ENCODE results near the gene SMKR1.

Gene SMKR1

DNA sequence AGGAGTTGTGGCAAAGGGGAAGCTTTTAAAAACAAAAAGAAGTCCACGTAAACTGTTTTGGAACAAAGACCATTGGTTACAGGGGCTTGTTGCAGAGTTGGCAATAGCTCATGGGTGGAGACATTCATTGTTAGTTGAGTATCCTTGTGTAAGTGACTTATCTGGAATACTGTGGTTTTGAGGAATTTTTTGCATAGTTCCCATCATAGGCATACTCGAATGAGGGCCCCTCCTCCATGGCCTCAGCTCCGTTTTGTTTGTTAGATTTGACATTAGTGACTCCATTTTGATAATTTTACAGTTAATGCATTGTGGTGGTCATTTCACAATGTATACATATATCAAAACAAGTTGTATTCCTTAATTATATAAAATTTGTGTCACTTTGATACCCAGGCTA is 12.8 kb upstream of the SMKR1 start:
- DNase-seq = no peak

DNA sequence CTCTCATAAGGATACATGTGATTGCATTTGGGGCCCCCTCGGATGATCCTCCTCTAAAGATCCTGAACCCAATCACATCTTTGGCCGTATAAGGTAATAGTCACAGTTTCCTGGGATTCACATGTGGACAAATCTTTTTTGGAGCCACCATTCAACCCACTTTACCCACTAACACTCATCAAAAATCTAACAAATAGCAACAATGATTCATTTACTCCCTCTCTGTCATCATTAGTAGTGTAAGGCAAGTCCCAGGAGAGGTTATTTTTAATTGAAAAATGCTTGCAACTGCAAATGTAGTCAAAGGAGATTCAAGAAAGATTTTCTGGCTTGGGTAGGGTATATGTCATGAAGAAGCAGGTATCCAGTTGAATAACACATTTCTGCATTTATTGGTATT is 9.9 kb upstream of the SMKR1 start:
- DNase-seq = no peak

DNA sequence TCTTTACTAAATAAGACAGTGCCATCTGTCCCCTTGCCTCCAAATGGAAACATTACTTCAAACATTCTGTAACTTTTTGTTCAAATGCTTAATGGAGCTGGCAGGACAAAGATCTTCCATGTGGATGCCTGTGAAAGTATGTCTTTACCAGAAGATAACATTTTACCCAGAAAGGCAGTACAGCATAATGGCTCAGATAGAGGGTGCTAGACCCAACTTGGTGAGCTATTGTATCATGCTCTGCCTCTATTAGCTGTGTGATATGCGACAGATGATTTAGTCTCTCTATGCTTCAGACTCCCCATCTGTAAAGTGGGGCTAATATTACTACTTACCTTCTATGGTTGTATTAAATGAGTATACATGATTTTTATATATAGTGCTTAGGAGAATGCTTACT is 8.8 kb upstream of the SMKR1 start:
- no peak for DNase-seq

DNA sequence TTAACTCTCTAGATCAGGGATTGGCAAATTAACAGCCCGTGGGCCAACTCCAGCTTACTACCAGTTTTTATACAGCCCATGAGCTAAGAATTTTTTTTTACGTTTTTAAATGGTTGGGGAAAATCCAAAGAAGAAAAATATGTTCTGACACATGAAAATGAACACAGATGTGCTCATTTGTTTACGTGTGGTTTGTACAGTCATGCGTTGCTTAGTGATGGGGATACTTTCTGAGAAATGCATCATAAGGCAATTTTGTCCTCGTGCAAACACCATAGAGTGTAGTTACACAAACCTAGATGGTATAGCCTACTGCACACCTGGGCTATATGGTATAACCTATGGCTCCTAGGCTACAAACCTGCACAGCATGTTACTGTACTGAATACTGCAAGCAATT is 8.3 kb upstream of the SMKR1 start:
- no peak for DNase-seq

DNA sequence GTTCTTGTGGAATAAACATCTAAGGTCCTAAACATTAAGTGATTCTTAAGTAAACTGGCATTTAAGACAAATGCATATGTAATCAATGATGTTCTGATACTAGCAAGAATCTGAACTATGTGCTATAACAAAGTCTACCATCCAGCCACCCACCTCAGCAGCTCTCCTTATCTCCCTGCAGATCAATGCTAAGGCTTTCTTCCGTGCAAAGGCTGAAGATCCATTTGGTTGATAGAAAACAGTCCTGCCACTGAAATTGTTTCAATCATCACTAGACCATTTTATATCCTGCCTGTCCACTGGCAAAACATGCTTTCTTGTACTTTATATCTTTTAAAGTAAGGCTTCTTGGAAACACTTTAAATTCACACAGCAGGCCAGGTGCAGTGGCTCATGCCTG is 6.3 kb upstream of the SMKR1 start:
- no peak for DNase-seq

DNA sequence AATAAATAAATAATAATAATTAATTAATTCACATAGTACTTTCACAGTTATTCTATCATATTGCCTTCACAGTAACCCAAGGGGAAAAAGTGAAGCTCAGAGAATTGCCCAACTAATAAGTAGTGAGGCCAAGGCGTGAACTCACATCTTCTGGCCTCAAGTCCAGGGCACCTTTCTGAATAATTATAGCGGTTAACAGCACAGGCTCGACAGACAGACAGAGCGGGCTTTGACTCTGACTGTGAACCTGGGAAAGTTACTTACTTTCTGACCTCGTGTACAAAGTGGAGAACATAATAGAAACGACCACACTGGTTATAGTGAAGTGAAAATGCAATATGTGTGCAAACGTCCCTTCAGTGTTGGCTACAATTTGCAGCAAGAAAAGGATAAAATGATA is 5.7 kb upstream of the SMKR1 start:
- DNase-seq = no peak

DNA sequence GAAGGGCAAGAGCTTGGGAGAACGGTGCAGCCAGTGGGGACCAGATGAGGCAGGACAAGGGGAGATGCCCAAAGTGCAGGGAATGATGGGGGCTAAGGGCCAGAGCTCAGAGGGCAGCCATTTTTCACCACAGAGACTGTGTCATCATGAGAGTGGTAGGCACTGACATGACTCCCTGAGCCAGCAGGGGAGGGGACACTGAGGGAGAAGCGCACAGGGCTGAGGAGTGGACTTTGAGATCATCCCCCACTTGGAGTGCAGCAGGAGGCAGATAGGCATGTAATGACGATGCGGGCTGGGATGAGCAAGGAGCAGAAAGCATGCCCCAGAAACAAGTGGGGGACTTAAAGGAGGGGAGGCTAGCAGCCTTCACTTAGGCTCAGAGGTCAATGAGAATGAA is 5.2 kb upstream of the SMKR1 start:
- DNase-seq = no peak

DNA sequence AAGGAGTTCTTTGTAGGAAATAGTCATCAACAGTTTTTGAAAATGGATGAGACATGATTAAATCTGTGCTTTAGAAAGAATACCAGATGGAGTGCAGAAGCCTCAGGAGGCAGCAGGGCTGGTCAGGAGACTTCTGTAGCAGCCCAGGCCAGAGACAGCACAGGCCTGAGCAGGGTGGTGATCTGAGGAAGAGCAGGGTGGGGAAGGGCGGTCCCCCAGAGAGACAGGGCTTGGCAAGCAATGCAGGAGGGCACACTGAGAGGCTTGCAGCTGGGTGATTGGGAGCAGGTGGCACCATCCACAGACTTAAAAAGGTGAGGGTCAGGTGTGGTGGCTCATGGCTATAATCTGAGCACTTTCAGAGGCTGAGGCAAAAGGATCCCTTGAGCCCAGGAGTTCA is 4.3 kb upstream of the SMKR1 start:
- no peak for DNase-seq

DNA sequence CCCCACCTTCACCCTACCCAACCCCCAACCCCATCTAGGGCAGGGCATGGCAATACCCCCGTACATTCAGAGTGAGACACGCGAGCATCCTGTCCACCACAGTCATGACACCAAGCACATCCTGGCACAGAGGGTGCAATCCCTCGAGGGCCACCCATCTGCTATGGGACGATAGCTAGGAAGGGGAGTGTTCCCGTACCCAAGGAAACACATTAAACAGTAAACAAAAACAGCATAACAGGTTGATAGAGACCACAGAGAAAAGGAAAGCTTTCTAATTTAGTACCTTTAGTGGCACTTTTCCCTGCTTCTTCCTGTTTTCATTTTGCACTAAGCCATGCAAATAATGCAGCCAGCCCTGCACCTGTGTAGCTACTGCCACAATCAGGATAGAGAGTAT is 2.3 kb upstream of the SMKR1 start:
- DNase-seq = no peak

DNA sequence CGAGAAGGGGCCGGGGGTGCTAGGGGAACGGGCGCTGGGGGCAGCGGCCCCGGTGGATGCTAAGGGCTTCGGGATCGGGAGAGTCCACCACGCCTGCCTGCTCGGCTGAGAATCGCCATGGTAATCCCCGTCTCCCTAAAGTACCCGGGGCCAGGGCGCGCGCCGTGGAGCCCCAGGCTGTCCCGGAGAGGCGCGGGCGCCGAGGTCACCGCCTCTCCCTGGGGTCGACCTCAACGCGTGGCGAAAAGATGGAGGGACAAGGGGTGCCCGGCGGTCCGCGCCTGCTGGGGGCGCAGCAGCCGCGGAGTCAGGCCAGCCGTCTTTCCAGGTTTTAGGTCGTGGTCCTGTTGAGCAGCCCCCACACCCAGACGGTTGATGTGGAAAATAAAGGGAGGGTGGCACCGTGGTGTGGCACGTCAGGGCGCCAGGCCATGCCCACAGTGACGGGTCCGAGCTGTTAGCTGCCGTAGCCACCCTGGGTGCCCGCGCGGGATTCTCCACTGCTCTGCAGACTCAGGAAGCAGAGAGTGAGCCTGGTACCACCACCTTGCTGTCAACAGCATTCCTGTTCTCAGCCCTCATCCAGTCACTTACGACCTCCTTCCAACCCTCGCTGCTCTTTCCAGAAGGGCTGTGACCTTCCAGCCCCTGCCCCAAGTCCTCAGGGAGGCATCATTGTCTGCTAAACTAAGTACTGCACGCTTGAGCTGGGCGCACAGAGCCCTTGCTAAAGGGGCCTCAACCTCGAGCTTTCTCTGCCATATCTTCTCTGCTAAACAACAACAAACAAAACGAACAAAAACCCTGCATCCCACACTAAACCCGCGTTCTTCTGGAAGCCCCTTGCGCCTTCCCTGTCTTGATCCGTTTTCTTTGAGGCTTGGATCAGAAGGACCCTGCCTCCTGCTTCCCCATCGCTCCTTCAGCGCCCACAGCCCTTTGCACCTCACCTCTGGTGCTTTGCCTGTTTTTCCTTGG is 666 bp downstream of the SMKR1 start:
- no peak for DNase-seq

DNA sequence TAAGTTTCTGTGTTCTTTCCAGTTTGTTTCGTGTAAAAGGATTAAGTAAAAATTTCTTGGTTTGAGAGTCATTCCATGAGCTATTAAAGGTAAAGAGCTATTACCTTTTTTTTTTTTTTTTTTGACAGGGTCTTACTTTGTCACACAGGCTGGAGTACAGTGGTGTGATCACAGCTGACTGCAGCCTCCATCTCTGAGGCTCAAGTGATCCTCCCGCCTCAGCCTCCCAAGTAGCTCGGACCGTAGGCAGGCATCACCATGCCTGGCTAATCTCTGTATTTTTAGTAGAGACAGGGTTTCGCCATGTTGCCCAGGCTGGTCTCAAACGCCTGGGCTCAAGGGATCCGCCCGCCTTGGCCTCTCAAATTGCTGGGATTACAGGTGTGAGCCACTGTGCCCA is 1.4 kb downstream of the SMKR1 start:
- DNase-seq = no peak

DNA sequence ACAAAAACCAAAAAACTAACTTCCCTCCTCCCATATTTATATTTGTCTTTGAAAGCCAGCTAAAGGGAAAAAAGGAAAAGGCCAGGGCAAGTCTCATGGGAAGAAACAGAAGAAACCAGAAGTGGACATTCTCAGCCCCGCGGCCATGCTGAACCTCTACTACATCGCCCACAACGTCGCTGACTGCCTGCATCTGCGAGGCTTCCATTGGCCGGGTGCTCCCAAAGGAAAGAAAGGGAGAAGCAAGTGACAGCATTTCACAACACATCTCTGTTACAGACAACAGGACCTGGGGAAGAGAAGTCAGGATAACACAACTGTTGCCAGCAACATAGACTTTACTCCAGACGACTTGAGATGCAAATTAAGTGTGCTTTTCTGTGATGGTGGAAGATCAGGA is 9.9 kb downstream of the SMKR1 start:
- no peak for DNase-seq

DNA sequence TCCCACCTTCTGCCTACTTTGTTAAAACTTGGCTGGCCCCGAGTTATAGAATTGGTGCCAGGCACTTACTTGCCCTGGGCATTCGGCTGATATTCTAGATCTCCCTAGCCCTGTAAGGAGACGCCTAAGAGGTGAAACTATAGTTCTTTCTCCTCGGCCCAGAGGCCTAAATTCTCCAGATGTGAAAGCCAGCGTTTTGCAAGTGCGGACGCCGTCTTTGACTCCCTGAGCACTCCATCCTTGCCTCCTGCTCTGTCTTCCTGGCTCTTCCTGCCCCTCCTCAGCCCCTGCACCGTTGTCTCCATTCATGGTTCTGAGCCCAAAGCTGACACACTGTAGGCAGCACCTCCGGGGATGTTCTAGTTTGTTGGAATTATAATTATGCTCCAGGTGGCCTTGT is 11.2 kb downstream of the SMKR1 start:
- DNase-seq = no peak

DNA sequence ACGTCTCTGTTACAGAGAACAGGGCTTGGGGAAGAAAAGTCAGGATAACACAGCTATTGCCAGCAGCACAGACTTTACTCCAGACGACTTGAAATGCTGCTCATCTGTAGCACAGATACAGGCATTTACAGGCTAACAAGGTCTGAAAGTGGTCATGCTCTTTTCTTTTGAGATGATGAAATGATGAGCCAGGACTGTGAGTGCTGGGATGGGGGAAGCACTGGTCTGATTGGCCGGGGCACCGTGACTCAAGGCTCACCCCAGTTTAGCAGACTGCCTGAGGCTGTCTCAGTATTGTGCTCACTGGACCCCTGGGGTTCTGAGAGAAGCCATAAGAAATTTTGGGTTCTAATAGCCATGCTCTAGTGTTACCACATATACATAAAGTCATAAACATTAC is 12.4 kb downstream of the SMKR1 start:
- no peak for DNase-seq

DNA sequence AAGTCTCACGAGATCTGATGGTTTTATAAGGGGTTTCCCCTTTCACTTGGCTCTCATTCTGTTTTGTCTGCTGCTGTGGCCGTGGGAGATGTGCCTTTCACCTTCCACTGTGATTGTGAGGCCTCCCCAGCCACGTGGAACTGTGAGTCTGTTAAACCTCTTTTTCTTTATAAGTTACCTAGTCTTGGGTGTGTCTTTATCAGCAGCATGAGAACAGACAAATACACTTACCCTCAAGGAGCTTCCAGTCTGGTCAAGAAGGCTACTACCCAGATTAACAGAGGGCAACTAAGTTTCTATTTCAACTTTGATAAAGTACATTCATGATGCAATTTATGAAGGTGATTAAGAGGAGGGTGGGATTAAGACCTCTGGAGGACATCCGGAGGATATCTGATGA is 13.1 kb downstream of the SMKR1 start:
- no peak for DNase-seq

DNA sequence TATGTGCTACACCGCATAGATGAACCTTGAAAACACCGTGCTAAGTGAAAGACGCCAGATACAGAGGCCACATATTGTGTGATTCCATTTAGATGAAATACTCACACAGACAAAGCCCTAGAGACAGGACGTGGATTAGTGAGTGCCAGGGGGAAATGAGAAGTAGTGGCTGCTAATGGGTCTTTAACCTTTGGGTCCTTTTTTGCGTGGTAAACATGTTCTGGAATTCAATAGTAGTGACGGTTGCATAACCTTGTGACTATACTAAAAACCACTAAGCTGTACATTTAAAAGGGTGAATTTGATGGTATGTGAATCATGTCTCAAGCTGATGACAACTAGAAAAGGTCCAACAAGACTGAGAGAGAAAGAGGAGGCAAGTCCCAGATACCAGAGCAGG is 15.6 kb downstream of the SMKR1 start:
- peak; percentile 36 for DNase-seq

DNA sequence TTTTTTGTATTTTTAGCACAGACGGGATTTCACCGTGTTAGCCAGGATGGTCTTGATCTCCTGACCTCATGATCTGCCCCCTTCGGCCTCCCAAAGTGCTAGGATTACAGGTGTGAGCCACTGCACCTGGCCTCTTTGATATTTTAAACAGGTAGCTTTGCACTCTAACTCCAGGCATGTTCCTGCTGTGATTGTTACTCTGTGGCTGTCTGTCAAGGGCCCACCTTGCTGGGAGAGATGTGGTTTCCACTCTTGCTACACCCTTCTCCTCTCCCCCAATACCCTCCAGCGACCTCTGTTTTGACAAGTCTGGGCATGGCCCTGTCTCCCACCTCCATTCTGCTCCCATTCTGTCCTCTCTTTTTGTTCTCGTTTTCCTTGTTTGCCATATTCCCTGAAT is 17.1 kb downstream of the SMKR1 start:
- DNase-seq = no peak

DNA sequence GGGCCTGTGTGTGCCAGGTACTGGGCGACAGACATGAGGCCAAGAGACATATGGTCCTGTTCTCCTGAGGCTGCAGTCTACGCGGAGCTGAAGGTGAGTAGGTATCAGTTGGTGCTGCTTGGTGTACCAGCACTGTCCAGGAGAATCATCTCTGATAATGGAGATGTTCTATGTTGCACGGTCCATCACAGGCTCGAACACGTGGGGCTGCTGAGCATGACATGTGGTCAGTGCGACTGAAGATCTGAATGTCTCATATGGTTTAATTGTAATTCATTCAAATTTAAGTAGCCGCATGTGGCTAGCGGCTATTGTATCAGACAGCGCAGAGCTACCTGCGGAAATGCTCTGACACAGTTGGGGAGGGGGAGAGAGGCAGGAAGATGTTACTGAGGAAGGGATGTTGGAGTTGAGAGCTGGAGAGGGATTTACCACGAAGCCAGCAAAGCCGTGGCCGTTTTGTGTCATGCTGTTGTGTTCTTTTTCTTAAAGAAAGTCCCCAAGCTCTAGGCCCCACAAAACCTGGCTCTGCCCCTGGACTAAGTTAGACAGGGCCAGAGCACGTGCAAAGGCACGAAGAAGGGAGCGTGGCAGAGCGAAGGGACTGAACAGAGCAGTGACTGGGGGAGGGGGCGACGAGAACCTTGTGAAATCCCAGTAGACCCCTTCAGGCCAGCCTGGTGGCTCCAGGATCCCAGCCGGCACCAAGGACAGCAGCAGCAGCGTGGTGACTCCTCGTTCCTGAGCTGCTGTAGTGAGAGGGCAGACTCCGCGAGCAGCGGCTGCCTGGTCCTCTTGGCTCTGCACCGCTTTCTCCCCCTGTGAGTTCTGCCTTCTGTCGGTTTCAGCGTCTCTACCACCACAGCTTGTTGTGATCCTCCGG is 20.0 kb downstream of the SMKR1 start:
- DNase-seq = no peak

DNA sequence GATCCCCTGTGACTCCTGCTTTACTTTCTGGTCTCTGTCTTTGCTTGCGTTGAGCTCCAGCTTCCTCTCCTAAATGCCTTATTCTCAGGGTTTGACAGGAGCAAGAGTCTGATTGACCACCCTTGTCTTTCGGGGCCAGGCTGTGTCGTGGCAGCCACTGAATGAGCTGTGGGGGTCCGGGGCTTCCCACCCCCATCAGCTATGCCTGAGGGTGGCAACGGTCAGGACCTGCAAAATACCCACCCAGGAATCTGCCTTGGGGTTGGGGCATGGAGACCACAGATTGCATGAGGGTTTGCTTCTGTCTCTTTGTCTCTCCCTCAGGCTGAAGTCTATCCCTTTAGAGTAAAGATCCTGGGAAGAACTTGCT is 20.6 kb downstream of the SMKR1 start:
- DNase-seq = no peak

DNA sequence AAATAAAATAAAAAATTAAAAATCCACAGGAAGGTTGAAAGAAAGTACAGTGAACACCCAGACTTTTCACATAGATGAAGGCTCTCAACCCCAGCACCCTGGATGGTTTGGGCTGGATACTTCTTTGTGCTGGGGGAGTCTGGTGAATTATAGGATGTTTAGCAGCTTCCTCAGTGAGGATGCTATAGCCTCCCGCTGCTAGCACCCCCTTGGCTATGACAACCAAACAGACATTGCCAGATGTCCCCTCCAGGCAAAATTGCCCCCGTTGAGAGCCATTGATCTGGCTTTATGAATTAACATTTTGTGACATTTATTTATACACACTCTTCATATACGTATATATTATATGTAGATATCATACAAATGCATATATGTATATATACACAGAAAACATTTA is 21.6 kb downstream of the SMKR1 start:
- DNase-seq = no peak

DNA sequence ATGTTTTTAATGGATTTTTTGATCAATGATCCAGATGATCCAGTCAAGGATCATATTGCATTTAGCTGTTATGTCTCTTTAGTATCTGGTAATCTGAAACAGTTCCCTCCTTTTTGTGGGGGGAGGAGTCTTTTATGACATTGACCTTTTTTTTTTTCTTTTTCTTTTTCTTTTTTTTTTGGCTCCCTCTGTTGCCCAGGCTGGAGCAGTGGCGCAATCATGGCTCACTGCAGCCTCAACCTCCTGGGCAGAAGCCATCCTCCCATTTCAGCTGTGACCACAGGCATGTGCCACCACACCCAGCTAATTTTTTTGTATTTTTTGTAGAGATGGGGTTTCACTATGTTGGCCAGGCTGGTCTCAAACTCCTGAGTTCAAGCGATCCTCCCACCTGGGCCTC is 22.1 kb downstream of the SMKR1 start:
- DNase-seq = peak; percentile 64

DNA sequence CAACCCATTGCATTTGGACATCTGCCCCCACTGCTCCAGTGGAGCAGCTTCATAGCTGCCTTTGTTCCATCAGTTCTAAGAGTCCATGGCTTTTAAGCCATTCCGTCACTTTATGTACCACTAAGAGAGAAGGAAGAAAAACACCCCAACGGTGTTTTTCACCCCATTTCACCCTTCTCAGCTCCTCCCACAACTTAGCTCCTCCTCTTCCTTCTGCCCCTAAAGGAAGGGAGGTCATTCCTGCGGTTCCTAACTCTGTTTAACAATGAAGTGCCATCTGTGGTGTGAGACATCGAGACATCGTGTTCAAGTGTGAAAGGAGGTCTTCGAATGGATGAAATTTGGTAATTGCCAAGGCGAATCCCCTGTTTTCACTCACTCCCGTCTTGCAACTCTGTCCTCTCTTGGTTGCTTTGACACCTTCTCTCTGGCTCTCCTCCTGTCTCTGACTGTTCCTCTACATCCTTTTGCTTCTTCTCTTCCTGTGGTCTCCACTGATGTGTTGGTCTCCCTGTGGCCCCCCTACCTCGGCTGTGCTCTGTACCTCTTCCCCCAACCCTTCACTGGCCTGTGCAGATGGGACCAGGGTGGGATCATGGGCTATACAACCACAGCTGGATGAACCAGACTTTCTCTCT is 23.0 kb downstream of the SMKR1 start:
- no peak for DNase-seq

DNA sequence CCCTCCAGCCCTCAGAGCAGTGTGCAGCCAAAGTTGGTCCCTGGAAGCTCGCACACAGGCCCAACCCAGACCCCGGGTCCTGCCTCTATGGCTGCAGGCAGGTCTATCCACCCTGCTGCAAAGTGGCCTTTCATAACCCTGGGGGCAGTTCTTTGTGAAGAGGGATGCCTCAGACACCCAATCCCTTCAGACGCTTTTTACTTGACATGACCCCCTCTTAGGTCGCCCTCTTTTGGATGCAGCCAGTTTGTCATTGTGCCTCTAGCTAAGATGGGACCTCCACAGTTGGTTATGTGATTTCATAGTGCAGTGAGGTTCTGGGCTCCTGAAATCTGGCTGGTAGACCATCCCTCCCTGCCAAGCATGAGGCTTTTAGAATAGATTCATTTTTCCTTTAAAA is 27.3 kb downstream of the SMKR1 start:
- DNase-seq = no peak
